GM18520 (cell line): ENCODE results near the gene CUL2.
A peak's percentile ranks its signal among the peaks of the same experiment; 100 is the strongest.

Experiments used
- ATAC-seq: cut with Tn5 transposase; IDR thresholded peaks from one replicate; pipeline ENCODE4 v1.9.1; 2021; ENCODE audit not compliant: unreplicated experiment

Gene CUL2

DNA sequence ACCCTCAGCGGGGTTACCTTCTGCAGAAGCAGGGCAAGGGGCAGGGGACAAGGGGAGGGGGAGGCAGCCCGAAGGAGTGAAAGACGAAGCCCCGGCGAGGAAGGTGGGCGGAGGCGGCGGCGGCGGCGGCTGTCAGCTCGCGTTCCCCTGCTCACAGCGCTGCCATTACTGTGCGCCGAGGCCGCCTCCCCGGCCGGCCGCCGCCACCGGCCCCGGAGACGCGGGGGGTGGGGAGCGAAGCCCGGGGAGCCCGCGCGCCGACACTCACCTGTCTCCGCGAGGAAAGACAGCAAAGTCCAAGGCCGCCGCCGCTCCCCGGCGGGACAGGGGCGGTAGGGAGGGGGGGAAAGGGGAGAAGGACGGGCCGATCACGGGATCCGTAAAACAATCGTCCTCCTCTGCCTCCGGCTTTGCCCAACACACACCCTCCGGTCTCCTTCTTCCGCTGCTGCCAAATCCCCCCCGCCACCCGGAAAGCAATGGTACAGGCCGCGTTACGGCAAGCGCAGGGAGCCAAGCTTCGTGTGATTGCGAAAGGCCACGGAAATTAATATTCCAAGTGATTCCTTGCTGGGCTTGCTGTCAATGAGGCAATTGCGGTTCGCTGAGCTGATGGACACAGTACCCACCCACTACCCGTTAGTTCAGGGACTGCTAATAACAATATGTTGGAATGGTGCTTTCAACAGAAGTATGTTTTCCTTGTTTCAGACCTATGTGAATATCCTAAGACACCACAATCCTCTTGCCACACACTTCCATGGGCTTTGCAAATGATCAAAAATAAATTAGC lies at the start of gene CUL2:
Gene CUL2, minus strand, starts transcription at position 180 of the 793 bp plus-strand sequence. CDS start 19,024 bp downstream, outside the sequence.
- ATAC-seq, result peak; percentile 78

DNA sequence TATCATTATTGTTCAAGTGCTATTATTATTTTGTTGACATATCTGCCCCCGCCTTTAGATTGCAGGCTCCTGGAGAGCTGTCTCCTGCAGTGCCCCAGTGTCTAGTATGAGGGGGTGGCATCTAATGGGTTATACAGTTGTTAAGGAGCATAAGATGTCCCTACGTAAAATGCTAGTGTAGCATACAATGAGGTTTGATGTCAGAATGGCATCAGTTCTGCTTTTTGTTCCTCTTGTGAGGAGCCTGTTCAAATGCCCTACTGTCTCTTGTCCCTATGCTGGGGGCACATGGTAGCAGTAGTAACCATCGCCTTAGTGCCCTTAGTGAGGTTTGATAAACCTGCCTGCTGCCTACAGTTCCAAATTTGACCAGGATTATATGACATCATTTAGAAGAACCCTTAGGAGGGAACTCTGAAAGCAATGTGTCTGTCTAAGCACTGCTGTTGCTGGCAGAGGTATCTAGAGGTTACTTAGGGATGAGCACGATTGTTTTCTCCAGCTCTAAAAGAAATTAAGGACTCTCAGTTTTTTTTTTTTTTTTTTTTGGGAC lies 46.2 kb upstream of the CUL2 start:
- ATAC-seq, result peak; percentile 44

DNA sequence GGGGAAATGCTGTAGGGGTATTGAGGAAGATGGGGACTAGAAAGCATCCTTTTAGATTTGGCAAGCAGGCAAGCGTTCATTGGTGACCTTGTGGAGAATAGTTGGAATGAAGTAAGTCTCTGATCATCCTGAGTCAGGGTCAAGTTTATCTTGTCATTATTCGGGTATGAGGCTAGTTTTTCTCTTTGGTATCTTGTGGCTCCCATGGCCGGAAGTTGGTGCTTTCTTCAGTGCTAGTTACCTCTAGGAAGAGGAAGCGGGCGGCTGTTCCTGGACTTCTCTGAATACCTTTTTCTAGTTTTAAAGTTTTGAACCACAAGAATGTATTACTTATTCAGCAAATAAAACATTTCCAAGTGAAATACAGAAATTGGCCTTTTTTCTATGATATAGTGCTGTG lies 45.7 kb upstream of the CUL2 start:
- ATAC-seq, result no peak

DNA sequence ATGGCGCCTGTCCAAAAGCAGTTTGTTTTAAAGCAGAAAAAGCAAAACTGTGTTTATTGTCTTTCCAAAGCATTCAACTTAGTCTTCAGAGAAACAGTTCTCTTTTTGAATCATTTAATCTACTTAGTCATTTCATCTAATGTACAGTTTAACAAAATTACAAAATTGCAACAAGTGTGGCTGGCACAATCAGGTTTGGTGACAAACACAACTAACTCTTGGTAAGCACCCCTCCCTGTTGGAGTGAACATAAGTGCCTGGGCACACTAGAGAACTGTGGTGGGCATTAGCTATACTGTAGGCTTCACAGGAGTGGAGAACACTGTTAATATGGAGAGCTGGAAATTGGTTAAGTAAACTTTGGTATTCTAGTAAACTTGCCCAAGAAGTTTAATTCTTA lies 43.4 kb upstream of the CUL2 start:
- ATAC-seq, result no peak

DNA sequence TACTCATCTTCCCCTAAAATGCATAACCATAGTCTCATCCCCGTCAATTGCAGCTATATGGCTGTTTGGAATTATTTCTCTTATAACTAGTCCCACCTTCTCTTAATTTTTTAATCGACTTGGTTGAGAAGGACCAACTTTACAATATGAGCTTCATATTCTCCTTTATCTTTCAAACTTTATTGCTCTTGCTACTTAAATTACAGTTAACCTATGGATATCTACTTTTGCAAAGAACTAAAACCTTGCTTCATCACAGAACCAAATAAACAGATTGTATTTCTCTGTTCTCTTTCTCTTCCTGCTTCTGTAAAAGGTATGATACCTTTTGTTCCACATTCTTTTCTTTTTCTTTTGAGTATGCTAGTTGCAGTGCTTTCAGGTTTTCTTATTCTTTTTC lies 42.6 kb upstream of the CUL2 start:
- no peak for ATAC-seq

DNA sequence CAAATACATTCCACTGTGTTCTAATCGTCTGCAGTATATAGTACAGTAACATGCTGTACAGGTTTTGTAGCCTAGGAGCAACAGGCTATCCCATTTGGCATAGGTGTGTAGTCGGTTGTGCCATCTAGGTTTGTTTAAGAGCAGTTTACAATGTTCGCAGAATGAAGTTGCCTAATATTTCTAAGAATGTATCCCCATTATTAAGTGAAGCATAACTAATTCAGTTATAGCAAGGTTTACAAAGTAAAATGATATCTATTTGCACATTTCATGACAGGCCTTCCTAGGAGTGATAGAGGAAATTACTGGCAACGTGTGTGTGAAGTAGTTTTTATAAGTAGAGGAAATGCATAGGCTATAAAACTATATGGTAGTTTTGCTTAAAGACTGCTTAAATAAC lies 40.5 kb upstream of the CUL2 start:
- ATAC-seq, result no peak

DNA sequence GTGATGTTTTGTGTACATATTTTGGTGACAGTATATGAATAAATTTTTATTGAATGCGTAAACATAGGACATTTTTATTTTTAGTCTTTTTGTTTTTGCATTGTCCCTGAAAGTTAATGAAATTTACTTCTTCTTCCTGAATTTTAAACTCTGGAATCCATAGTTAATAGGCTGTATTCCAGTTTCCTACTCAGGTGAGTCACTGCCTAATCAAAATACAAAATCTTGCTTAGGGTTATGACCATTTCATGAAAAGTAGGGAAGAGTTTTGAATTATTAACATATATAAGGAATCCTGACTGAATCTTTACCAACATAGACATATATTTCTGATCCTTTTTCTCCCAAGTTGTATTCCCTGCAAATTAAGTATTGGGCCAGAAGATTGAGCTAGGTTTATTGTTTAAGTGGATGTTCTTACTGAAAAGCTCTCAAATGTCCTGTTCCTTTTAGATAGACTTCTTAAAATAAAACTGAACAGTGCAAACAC lies 39.1 kb upstream of the CUL2 start:
- no peak for ATAC-seq

DNA sequence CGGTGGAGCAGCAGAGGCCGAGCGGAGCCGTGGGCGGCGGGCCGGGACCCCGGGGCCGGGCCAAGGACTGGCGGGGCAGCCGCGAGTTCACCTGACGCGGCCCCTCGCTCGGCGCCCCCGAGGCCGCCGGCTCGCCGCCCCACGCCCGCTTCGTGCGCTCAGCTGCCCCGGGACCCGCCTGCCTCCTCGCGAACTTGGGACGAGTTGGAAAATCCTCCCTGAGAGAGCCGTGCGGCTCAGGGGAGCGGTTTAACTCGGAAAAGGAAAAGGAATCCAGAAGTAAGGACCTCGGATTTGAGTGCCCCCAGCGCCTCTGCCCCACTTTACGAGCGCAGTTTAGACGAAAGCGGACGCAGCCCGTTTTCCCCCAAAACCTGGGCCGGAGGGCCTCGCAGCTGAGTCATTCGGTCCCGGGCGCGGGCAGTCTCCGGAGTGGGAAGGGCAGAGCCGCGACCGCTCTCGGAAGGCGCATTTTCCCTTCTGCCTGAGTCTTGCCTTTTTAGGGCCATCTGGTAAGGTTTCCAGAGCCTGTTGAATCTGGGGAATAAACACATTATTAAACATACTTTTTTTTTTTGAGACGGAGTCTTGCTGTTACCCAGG lies 37.2 kb upstream of the CUL2 start:
- ATAC-seq, result no peak

DNA sequence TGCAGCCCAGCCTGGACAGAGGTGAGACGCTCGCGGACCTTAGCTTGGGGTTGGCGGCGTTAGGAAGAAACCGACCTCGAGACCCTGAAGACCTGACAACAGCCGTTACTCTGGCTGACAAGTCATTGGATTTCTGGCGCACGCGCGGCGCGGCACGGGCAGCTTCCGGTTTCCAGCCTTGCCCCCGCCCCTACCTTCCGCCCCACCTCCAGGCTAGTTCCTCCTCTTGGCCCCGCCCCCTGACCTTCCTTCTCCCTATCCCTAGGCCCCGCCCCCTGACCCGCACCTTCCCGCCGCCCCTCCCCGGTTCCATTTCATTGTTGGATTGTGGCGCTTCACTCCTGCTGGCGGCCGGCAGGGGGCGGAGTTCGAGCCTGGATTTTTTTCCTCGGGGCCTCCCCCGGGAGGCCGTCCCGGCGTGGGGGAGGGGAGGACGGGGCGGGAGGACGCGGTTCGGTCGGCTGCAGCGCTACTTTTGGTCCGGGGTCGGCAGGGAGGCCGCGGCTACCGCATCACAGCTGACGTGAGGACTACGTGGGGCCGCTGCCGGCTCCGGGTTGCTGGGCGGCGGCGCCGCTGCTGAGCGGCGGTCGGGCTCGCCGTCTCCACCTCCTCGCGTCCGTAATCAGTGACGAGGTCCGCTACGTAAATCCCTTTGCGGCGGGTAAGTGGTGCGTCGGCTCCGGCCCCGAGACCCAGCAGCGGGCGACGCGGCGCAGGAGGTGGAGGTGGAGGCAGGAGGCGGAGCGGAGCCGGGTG lies 36.6 kb upstream of the CUL2 start, which contains the start of gene CREM:
Gene CREM, plus strand, starts transcription at position 317 of the 759 bp plus-strand sequence. CDS start 10,990 bp downstream, outside the sequence.
- ATAC-seq, result peak; percentile 75

DNA sequence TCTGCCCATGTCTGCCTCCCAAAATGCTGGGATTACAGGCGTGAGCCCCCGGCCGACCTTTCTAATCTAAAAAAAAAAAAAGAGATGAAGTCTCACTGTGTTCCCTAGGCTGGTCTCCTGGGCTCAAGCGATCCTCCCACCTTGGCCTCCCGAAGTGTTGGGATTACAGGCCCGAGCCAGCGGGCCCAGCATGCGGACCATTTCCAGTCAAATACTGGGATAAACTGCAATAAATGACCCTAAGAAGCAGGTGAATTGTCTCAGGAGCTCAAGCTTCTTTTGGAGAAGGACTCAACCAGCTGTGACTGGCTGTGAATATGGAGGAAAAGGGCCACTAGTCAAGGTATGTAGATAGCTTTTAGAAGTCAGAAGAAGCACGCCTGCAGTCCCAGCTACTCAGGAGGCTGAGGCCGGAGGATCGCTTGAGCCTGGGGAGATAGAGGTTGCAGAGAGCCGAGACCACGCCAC lies 36.0 kb upstream of the CUL2 start:
- no peak for ATAC-seq

DNA sequence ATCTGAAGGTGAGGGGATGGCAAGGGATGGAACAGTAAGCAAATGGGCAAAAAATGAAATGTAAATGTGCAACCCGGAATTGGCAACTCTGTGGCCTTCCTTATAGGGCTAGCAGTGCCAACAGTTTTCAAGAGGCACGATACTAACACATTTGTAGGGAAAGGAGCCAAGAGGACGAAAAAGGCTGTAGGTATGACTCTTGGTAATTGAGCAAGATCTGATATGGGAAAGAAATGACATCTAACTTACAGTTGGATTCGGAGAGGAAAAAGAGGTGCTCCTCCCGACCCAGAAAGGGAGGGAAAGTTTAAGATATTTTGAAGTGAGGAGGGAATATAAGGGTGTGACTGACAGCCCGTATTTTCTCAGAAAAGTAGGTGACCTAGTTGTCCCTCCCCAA lies 34.4 kb upstream of the CUL2 start:
- no peak for ATAC-seq

DNA sequence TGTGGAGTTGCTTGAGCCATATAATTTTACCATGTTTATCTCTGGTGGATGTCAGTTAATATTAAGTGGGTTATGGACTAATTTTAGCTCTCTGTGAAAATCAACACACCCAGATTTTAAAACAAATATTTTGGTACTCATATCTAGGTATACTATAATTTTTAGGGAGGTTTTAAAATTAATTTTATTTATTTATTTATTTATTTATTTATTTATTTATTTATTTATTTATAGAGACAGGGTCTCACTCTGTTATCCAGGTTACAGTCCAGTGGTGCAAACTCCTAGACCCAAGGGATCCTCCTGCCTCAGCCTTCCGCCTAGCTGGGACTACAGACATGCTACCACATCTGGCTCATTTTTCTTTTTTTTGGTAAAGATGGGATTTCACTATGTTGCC lies 29.2 kb upstream of the CUL2 start:
- ATAC-seq, result no peak

DNA sequence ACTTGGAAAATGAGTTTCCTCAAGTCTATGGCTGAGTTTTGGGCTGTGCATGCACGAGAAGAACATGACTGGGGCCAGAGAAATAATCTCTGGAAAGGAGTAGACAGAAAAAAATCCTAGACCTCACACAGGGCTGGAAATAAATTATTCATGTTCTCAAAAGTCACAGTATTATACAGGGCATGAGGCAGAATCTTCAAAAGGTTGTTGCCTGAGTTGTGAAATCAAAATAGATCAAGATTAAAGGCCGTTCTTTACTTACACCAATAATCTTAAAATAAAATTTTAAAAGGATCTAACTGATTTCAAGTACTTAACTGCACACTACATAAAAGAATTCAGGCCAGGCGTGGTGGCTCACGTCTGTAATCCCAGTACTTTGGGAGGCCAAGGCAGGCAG lies 22.4 kb upstream of the CUL2 start:
- ATAC-seq, result no peak

DNA sequence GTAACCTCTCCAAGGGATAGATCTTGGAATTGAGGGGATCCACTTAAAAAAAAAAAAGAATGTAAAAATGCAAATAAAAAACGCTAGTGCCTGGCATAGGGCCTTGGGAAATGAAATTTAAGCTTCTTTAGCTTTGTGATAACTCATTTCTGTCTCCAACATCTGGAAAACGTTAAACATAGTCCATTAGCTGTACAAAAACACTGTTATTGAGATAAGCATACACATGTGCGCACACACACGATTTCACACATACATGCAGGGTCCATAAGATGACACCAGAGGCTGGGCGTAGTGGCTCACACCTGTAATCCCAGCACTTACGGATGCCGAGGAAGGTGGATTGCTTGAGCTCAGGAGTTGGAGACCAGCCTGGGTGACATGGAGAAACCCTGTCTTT lies 13.7 kb upstream of the CUL2 start:
- ATAC-seq, result no peak

DNA sequence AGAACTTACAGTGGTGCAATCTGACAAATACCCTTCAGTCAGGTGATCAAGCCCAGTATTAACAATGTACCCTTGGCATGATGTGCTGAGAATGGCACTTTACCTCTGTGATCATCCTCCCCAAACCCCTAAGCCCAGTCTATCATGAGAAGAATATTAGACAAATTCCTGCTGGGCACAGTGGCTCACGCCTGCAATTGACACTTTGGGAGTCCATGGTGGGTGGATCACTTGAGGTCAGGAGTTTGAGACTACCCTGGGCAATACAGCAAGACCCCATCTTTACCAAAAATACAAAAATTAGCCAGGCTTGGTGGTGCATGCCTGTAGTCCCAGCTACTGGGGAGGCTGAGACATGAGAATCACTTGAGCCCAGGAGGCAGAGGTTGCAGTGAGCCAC lies 7.4 kb upstream of the CUL2 start:
- ATAC-seq, result no peak

DNA sequence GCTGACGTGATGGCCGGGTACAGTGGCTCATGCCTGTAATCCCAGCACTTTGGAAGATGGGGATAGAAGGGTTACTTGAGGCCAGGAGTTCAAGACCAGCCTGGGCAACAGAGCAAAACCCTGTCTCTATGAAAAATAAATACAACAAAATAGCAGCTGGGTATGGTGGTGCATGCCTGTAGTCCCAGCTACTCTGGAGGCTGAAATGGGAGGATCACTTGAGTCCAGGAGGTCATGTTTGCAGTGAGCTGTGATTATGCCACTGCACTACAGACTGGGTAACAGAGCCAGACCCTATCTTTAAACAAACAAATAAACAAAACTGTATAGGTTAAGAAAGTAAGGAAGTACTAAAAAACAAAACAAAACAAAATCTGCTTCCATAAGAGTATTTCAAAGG lies 6.2 kb upstream of the CUL2 start:
- no peak for ATAC-seq

DNA sequence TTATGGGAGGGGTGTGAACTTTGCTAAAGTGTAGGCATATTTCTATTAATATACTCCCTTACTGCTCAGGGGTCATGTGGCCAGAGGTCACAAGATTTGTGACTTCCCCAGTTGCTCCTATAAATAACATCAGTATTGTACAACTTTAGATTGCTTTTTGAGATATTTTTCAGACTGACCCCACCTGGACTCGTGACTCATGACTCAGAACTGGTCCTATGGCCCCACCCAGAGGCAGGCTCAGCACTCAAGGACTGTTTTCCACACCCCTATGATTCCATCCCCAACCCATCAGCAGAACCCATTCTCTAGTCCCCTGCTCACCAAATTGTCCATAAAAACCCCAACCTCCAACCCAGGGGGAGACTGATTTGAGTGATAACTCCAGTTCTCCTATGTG lies 2.7 kb upstream of the CUL2 start:
- no peak for ATAC-seq

DNA sequence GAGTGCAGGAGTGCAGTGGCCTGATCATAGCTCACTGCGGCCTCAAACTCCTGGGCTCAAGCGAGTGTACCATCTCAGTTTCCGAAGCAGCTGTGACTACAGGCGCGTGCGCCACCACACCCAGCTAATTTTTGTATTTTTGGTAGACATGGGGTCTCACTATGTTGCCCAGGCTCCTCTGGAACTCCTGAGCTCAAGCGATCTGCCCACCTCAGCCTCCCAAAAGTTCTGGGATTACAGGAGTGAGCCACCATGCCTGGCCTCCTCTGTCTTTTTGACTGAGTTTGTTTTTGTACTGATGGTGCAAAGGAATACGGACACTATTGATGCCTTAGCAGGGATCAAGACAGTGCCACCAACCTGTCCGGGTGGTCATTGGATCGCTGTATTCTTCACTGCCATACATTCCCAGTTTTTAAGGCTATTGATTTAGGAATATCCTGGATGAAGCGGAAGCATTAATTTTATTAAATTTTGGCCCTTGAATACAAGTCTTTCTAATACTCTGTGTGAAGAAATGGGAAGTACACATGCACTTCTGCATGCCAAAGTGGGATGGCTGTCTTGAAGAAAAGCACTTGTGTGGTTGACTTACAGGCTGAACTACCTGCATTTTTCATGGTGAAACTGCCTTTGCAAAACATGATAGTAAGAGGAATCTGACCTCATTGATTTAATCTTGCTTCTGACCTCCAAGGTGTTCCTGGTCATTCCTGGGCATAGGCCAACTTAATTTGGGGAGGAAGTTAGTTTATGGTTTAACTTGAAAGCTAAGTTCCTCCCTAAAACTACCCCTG lies 2.1 kb upstream of the CUL2 start:
- no peak for ATAC-seq

DNA sequence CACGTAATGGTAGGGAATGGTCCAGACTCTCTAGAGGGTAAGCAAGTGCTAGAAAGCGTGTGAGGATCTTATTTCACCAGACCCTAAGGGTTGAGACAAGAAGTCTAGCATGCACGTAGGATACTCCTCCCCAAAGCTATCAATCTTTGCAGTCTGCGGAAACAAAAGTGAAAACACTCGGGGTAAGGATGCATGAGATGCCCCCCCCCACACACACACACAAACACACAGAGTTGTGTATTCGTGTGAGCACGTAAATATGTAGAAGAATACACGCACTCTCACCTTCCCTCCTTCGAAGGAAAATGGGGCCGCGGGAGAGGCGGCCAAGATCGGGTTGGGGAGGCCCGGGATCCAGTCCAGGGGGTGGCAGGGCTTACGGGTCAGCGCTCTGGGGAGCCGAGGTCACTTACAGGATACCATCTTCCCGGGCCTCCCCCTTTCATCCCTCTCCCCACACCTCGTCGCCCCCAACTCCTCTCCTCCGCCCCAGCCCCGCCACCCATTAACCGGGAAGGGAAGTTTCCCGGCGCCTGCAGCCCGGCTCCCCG lies 455 bp downstream of the CUL2 start:
- no peak for ATAC-seq

DNA sequence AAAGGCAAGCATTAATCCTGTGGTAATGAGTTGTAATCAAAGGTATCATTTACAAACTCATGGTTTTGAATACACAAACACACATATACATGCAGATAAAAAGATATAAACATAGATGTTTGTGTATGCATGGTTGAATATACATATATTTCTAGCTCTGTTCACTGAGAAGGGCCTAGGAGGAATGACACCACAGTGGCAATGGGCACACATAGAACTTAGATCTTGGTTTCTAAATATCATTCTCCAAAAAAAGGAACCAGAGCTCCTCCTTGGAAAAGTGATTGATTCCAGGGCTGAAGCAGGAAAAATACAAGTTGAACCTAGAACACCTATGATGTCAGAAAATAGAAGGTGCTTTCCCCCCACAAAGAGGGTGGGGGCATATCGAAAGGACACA lies 6.9 kb downstream of the CUL2 start:
- ATAC-seq, result no peak
